Central memory CD8-positive, alpha-beta T cell (primary cell): Measurements from ENCODE around the gene TPSAB1.
"Not testable (repeated sequence)": the region's sequence is repeated elsewhere in the genome, so short reads cannot be mapped to it uniquely, and the experiment has no call there.

ENCODE experiments used
- ATAC-seq: fragments of 150-1000 bp; cut with Tn5 transposase; replicated peaks from 2 replicates; pipeline ENCODE4 v1.10.0; 2022; ENCODE audit warnings: mild to moderate bottlenecking, moderate FRiP score, moderate number of reproducible peaks; ENCODE audit not compliant: poor library complexity, severe bottlenecking; ENCODE audit errors: extremely low read depth
- DNase-seq, 2 donors: peaks; one replicate each; pipeline ENCODE4 v3.0.0; 2021; ENCODE audit warnings: low spot score in 2 of 2
- H3K27ac Mint-ChIP-seq: one replicate; pipeline ENCODE4 v1.8.0; 2022; ENCODE audit warnings: low read depth, mild to moderate bottlenecking, moderate library complexity, mixed read lengths
- H3K27me3 Mint-ChIP-seq: one replicate; pipeline ENCODE4 v1.8.0; 2022; ENCODE audit warnings: mixed read lengths
- H3K36me3 Mint-ChIP-seq: one replicate; pipeline ENCODE4 v1.8.0; 2022; ENCODE audit warnings: mild to moderate bottlenecking, moderate library complexity, mixed read lengths; ENCODE audit not compliant: insufficient read depth
- H3K4me1 Mint-ChIP-seq: one replicate; pipeline ENCODE4 v1.8.0; 2022; ENCODE audit warnings: mixed read lengths
- H3K4me3 Mint-ChIP-seq: one replicate; pipeline ENCODE4 v1.8.0; 2022; ENCODE audit warnings: mild to moderate bottlenecking, moderate library complexity, mixed read lengths
- H3K9me3 Mint-ChIP-seq: one replicate; pipeline ENCODE4 v1.8.0; 2022; ENCODE audit warnings: mixed read lengths

Gene TPSAB1

DNA sequence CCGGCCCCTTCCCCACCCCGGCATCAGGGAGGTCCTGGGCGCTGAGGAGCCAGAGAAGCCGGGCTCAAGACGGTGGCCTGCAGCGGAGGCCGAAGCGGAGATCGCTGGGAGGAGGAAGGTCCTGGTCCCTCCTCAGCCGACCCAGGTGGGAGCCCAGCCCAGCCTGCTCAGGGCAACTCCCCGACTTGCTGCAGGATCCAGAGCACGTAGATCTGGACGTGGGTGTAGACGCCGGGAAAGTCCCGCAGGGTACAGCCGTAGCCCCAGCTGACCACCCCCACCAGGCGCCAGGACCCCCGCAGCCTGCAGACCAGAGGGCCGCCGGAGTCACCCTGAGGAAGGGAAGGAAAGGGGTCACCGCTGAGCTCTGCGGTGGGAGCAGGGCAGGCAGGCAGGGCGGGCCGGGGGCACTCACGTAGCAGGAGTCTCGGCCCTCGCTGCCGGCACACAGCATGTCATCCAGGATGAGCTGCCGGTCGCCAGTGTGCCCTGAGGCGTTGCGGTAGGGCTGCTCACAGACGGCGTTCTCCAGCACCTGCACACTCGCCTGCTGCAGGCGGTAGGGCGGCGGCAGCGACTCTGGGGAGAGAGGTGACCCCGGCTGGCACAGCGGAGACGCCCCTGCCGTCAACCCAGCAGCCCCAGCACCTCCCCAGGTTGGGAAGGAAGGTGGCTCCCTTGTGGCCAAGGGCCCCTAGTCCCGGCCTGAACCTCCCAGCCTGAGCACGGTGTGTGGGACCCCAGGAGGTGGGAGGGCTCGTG lies 20.8 kb downstream of the TPSAB1 start:
- no peak for DNase-seq

DNA sequence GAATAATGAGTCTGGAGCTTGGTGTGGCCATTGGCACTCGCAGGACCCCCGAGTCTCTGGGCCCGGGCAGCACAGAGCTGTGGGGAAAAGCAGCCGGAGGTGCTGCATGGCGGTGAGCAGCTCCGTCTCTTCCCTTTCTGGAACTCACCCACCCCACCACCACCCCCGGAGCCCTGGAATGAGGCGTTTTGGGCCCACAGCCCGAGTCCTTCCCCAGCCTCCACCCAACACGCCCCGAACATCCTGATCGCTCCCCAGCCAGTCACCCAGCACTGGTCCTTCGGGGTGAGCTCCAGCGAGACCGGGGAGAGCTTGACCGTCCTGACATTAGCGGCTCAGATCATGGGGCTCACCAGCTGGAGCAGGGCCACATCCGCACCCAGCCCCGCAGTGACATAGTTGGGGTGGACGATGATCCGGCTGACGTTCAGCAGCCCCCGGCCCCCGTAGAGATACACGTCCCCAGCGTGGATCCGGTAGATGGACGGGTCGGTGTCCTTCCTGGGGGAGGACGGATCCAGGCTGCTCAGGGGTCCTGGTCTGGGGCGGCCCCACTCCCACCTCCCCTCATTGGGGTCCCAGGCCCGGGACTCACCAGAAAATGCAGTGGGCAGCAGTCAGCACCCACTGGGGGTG lies 21.8 kb downstream of the TPSAB1 start:
- Mint-ChIP-seq H3K36me3 (no peaks in the 10 kb centered on the region), H3K27me3 (peaks cover 9% of the 10 kb centered on the region), H3K27ac (no peak overlapping the region), H3K9me3 (peaks cover 6% of the 10 kb centered on the region), H3K4me1 (peaks cover 7% of the 10 kb centered on the region), H3K4me3 (no peak overlapping the region)
- ATAC-seq (no peak), DNase-seq (no peak)

More for the DNA sequence above, 20.8 kb downstream of the TPSAB1 start:
- peaks cover 7% of the 10 kb centered on the region for H3K4me1 Mint-ChIP-seq
- peaks cover 9% of the 10 kb centered on the region for H3K27me3 Mint-ChIP-seq
- H3K4me3 Mint-ChIP-seq, result no peak overlapping the region
- peaks cover 6% of the 10 kb centered on the region for H3K9me3 Mint-ChIP-seq
- H3K36me3 Mint-ChIP-seq, result no peaks in the 10 kb centered on the region
- ATAC-seq, result no peak
- no peak overlapping the region for H3K27ac Mint-ChIP-seq

DNA sequence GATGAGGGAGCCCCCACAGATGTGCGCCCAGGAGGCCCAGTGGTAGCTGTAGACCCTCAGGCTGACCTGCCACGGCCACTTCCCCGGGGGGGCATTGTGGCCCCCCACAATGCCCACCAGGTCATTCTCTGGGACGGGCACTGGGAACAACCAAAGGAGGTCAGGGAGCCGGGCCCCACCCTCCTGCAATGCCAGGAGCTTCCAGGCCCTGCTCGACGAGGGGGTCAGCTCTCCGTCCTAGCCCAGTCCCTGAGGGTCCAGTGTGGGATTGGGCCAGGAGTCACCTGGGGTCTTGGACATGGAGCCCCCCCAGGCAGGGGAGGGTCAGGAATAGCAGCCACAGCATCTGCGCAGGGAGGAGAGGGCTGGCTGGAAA lies 22.3 kb downstream of the TPSAB1 start:
- Mint-ChIP-seq H3K4me1 (peaks cover 7% of the 10 kb centered on the region), H3K27ac (no peak overlapping the region), H3K4me3 (no peak overlapping the region), H3K27me3 (peaks cover 9% of the 10 kb centered on the region), H3K9me3 (peaks cover 6% of the 10 kb centered on the region), H3K36me3 (no peaks in the 10 kb centered on the region)
- DNase-seq (no peak), ATAC-seq (no peak)

DNA sequence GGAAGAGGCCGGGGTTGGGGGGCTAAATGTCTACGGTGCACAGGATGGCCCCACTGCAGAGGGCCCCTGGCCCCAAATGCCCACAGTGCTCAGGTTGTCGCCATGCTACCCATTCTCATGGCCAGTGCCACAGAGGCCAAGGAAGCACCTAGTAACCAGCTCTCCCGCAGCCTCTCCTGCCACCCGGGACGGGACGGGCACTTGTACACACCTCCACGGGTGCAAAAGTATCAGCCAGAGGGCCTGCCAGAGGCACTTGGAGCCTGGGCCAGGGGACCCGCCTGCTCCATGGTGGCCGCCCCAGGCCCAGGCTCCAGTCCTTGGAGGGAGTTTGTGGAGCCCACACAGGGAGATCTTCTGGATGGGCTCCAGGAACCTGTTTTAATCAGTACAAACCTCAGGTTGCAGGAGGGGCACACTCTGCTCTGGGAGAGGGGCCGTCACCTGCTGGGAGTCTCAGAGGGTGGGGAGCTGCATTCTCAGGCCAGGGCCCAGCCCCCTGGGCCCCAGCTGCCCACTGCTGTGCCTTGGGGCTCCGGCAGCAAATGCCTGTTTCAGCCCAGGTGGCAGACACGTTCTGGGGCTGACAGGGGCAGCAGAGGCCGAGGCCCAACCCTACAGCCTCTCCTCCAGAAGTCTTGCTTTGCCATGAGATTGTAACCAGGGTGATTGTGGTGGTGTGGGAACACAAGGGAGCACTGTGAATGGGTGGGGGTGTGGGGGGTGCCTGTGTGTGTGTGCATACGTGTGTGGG lies 23.3 kb downstream of the TPSAB1 start:
- Mint-ChIP-seq H3K27ac (no peak overlapping the region), H3K4me3 (no peak overlapping the region), H3K4me1 (peaks cover 5% of the 10 kb centered on the region), H3K9me3 (peaks cover 6% of the 10 kb centered on the region), H3K36me3 (no peaks in the 10 kb centered on the region), H3K27me3 (peaks cover 6% of the 10 kb centered on the region)
- DNase-seq (no peak), ATAC-seq (no peak)

DNA sequence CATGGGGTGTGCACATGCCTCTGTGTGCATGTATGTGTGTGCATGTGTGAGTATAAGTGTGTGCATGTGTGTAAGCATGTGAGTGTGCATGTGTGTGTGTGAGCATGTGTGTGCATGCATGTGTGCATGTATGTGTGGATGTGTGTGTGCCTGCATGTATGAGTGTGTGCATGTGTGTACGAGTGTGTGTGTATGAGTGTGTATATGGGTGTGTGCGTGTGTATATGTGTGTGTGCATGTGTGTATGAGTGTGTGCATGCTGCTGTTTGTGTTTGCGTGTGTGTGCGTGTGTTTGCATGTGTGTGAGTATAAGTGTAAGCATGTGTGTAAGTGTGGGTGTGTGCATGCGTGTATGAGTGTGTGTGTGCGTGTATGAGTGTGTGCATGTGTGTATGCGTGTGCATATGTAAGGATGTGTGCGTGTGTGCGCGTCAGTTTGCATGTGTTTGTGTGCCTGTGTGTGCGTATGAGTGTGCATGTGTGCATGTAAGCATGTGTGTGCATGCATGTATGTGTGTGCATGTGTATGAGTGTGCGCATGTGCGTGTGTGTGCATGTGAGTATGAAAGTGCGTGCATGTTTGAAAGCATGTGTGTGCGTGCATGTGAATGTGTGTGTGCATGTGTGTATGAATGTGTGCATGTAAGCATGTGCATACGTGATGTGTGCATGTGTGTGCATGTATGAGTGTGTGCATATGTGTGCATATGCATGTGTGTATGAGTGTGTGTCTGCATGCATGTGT lies 24.0 kb downstream of the TPSAB1 start:
- Mint-ChIP-seq H3K27me3 (no peaks in the 10 kb centered on the region), H3K4me3 (no peak overlapping the region), H3K9me3 (peaks cover 6% of the 10 kb centered on the region), H3K4me1 (no peaks in the 10 kb centered on the region), H3K27ac (no peak overlapping the region), H3K36me3 (no peaks in the 10 kb centered on the region)
- DNase-seq (no peak), ATAC-seq (no peak)

DNA sequence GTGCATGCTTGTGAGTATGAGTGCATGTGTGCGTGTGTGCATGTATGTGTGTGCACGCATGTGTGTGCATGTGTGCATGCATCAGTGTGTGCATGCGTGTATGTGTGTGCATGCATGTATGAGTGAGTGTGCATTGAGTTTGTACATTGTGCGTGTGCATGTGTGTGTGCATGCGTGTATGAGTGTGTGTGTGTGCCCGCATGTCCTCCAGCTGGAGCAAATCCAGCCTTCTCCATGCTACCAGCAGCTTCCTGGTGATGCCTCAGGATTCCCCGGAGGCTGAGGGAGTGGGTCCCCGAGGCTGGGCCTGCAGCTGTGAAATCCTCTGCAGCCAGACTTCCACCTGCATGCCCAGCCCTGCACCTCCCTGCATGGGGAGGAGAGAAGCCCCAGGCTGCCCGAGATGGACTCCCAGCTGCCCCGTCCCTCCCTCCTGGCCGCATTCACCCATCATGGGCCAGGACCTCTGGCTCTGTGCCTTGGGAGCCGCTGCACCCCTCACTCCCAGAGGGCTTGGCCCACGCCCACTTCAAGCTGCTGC lies 24.7 kb downstream of the TPSAB1 start:
- H3K4me1 Mint-ChIP-seq, result no peaks in the 10 kb centered on the region
- H3K36me3 Mint-ChIP-seq, result no peaks in the 10 kb centered on the region
- ATAC-seq (no peak), DNase-seq (no peak)
- no peaks in the 10 kb centered on the region for H3K27me3 Mint-ChIP-seq
- H3K9me3 Mint-ChIP-seq, result peaks cover 6% of the 10 kb centered on the region
- H3K4me3 Mint-ChIP-seq, result no peak overlapping the region
- no peak overlapping the region for H3K27ac Mint-ChIP-seq

DNA sequence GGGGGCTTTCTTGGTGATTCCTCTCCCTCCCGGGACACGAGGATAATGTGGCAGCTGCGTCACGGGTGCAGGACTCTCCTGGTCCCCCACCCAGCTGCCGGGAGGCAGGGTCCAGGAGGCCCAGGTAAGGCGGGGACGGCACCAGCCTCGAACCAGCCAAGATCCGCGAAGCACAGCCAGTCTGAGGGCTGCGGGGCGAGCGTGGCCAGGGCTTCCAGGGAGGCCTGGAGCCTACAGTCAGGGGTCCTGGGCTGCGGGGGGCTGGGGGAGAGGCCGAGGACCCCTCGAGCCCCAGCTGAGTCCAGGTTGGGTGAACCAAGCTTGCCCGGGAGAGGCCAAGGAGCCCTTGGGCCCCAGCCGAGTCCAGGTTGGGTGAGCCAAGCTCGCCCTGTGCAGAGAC lies 25.3 kb downstream of the TPSAB1 start:
- Mint-ChIP-seq H3K4me3 (no peak overlapping the region), H3K9me3 (peaks cover 6% of the 10 kb centered on the region), H3K27ac (no peak overlapping the region), H3K4me1 (no peaks in the 10 kb centered on the region), H3K36me3 (no peaks in the 10 kb centered on the region), H3K27me3 (peaks cover under 1% of the 10 kb centered on the region)
- ATAC-seq (no peak), DNase-seq (no peak)

DNA sequence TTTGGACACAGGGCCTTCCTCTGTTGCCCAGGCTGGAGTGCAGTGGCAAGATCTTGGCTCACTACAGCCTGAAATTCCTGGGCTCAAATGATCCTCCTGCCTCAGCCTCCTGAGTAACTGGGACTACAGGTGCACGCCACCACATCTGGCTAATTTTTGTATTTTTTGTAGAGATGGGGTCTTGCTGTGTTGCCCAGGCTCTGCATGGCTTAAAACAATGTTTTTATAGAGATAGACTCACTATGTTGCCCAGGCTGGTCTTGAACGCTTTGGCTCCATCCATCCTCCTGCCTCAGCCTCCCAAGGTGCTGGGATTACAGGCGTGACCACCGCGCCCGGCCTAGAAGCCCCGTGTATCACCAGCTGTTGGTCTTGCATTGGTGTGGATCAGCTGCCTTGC lies 28.9 kb downstream of the TPSAB1 start:
- H3K4me3 Mint-ChIP-seq, ATAC-seq, H3K27ac Mint-ChIP-seq, DNase-seq, H3K4me1 Mint-ChIP-seq, H3K9me3 Mint-ChIP-seq, H3K36me3 Mint-ChIP-seq, H3K27me3 Mint-ChIP-seq: not testable (repeated sequence)

DNA sequence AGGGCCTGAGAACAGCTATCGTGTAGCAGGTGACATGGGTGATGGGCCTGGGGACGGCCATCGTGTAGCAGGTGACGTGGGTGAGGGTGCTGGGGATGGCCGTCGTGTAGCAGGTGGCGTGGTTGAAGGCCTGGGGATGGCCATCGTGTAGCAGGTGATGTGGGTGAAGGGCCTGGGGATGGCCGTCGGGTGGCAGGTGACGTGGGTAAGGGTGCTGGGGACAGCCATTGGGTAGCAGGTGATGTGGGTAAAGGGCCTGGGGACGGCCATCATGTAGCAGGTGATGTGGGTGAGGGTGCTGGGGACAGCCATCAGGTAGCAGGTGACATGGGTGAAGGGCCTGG lies 30.8 kb downstream of the TPSAB1 start:
- Mint-ChIP-seq H3K9me3 (no peaks in the 10 kb centered on the region), H3K27me3 (peaks cover 19% of the 10 kb centered on the region), H3K4me1 (no peaks in the 10 kb centered on the region), H3K27ac (no peak overlapping the region), H3K4me3 (no peak overlapping the region), H3K36me3 (peaks cover 2% of the 10 kb centered on the region)
- ATAC-seq (no peak), DNase-seq (no peak)

DNA sequence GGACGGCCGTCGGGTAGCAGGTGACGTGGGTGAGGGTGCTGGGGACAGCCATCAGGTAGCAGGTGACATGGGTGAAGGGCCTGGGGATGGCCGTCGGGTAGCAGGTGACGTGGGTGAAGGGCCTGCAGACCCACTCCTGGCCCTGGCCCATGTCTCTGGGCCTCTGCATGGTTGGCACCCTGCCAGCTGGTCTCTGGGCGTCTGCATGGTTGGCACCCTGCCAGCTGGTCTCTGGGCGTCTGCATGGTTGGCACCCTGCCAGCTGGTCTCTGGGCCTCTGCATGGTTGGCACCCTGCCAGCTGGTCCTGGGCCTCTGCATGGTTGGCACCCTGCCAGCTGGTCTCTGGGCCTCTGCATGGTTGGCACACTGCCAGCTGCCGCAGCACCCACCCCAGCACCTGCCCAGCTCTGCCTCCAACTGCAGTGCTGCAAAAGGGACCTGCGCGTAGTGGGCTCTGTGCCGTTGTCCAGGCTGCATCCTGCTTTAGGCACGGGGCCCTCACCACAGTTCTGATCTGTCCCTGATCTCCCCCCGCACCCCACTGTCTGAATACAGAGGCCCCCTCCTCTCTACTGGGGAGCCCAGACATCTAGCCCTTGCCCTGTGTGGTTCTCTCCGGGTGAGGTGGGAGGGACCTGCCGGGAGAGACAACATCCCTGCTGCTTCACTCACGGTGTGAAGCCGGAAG lies 31.4 kb downstream of the TPSAB1 start:
- H3K4me1 Mint-ChIP-seq, DNase-seq, H3K4me3 Mint-ChIP-seq, H3K36me3 Mint-ChIP-seq, ATAC-seq, H3K9me3 Mint-ChIP-seq, H3K27ac Mint-ChIP-seq: not testable (repeated sequence)
- peaks cover 19% of the 10 kb centered on the region for H3K27me3 Mint-ChIP-seq

DNA sequence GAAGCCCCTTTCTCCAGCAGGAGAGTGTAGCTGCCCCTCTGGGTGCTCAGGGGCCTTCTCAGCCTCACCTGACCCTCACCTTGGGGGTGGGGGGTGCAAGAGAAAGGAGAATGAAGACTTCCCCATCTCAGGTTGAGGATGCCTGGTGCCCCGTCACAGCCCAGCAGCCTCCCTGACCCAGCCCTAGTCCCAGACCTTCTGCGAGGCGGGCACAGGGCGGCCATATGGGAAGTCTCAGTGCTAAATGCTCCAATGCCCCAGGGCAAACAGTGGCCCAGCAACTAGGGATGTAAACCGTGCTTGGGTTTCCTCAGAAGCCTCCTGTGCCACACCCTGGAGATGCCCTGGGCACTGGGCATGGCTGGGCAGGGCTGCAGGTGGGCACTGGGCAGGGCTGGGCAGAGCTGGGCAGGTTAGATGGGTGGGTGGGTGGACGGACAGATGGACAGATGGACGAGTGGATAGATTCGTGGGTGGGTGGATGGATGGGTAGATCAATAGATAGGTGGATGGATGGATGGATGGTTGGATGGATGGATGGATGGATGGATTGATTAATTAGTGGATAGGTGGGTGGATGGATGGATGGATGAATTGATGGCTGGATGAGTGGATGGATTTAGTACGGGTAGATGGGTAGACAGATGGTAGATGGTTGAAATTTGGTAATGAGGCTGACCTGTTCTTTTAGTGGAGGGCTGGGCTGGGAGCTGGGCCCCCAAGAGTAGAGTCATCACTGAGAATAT lies 32.1 kb downstream of the TPSAB1 start:
- Mint-ChIP-seq H3K36me3 (peaks cover 2% of the 10 kb centered on the region), H3K4me1 (no peaks in the 10 kb centered on the region), H3K27ac (no peak overlapping the region), H3K27me3 (peaks cover 22% of the 10 kb centered on the region), H3K4me3 (no peak overlapping the region), H3K9me3 (no peaks in the 10 kb centered on the region)
- no peak for DNase-seq
- no peak for ATAC-seq
